Common myeloid progenitor, CD34-positive (primary cell): Measurements from ENCODE around the gene PTPRD.

ENCODE experiments used
- CTCF ChIA-PET: fragments of 350-600 bp; sonication (Branson Sonifier 250); formaldehyde crosslinking; loops from one replicate; lab custom pipeline; 2021; ENCODE audit warnings: antibody characterized with exemption; lab: Charles Lee
- POLR2A ChIA-PET: fragments of 350-600 bp; sonication (Branson Sonifier 250); formaldehyde crosslinking; loops from one replicate; lab custom pipeline; 2021; ENCODE audit warnings: antibody characterized with exemption; lab: Charles Lee
- DNase-seq, 3 donors: peaks; one replicate each; pipeline versions ENCODE4 v3.0.0 to v3.0.0-alpha.2; 2013
- H3K27ac ChIP-seq, 2 experiments: 1 replicate in 1 of 2; 2 replicates in 1 of 2; pipeline ENCODE4 v1.7.0; 2013; ENCODE audit warnings: inconsistent platforms in 2 of 2, low read length in 2 of 2, mild to moderate bottlenecking in 2 of 2, low read depth in 1 of 2, moderate library complexity in 1 of 2; ENCODE audit not compliant: severe bottlenecking in 2 of 2, insufficient read depth in 1 of 2, poor library complexity in 1 of 2
- H3K27me3 ChIP-seq, 5 experiments: replicated peaks in 2 of 5; 1 replicate in 3 of 5; 2 replicates in 2 of 5; pipeline versions ENCODE4 v1.6.1 to v1.7.0; 2013; ENCODE audit warnings: low read length in 4 of 5, mild to moderate bottlenecking in 2 of 5, moderate library complexity in 2 of 5, inconsistent platforms in 1 of 5; ENCODE audit not compliant: insufficient read depth in 5 of 5, control insufficient read depth in 4 of 5
- H3K36me3 ChIP-seq, 4 experiments: 1 replicate in 2 of 4; 2 replicates in 2 of 4; pipeline versions ENCODE4 v1.6.1 to v1.7.0; 2013; ENCODE audit warnings: low read length in 3 of 4, control low read depth in 1 of 4, mild to moderate bottlenecking in 1 of 4; ENCODE audit not compliant: control insufficient read depth in 4 of 4, insufficient read depth in 4 of 4
- H3K4me1 ChIP-seq, 4 experiments: 1 replicate in 3 of 4; 2 replicates in 1 of 4; pipeline versions ENCODE4 v1.6.1 to v1.7.1; 2013; ENCODE audit warnings: low read length in 3 of 4, mild to moderate bottlenecking in 3 of 4, control low read depth in 1 of 4, inconsistent platforms in 1 of 4, moderate library complexity in 1 of 4; ENCODE audit not compliant: control insufficient read depth in 4 of 4, insufficient read depth in 4 of 4; ENCODE audit errors: control extremely low read depth in 1 of 4
- H3K4me3 ChIP-seq, 7 experiments: 1 replicate in 4 of 7; 2 replicates in 3 of 7; pipeline versions ENCODE4 v1.5.1 to v1.7.0; 2013; ENCODE audit warnings: mild to moderate bottlenecking in 7 of 7, low read length in 6 of 7, moderate library complexity in 6 of 7, inconsistent platforms in 2 of 7, low read depth in 2 of 7, control low read depth in 1 of 7; ENCODE audit not compliant: insufficient read depth in 4 of 7, control insufficient read depth in 1 of 7; ENCODE audit errors: extremely low read depth in 1 of 7
- H3K9me3 ChIP-seq, 5 experiments: 1 replicate in 4 of 5; 2 replicates in 1 of 5; pipeline versions ENCODE4 v1.6.1 to v1.7.1; 2013; ENCODE audit warnings: low read length in 4 of 5, mild to moderate bottlenecking in 2 of 5, inconsistent platforms in 1 of 5, low read depth in 1 of 5, moderate library complexity in 1 of 5; ENCODE audit not compliant: control insufficient read depth in 4 of 5, insufficient read depth in 2 of 5; ENCODE audit errors: control extremely low read depth in 1 of 5
- WGBS: methylation state at CpG from one replicate; pipeline ENCODE4 v1.1.5; 2013; ENCODE audit not compliant: insufficient coverage; 5-methylcytosine and 5-hydroxymethylcytosine counted together

Gene PTPRD

GRCh38 chr9:8346296-8346695 is 2266.5 kb downstream of the PTPRD start:
- H3K27me3 ChIP-seq: no peaks in the 10 kb centered on the region
- H3K9me3 ChIP-seq: peaks cover 0 to 1% (median 0%) of the 10 kb centered on the region in 5 experiments
- H3K4me1 ChIP-seq: no peaks in the 10 kb centered on the region
- ChIA-PET POLR2A (no interaction called here), CTCF (no interaction called here)
- no peaks in the 10 kb centered on the region for H3K36me3 ChIP-seq
- H3K4me3 ChIP-seq: no peak overlapping the region
- WGBS: 100% methylated on average over 2 of the region's 4 CpGs
- H3K27ac ChIP-seq: no peak overlapping the region
- no peak for DNase-seq

DNA sequence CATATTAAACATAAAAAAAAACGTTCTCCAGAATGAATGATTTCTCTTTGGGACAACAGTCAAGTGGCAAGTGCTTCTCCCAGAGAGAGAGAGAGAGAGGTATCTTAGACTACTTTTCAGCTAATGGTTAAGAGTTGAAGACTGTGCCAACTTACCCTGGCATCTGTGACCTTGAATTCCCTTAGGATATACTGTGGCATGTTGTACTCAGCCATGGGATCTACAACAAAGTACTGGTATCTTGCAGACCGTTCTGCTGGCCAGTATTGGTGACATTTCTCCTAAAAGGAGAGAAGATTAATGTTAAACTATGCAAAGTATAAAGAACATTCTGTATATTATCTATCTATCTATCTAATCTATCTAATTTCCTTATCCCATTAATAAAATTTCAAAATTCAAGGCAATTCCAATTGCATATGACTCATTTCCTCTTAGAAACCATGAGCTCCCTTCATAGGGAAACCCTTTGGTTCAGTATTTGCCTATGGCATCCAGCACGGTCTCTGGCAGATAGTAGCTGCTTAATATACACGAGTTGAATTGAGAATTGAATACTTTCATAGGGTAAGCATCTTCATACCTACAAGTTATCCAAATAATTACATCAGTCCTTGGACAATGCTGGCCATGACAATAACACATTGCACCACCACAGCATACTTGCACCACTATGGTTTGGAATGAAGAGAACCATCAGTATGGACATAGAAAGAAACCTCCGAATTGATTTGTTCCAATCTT is 2273.9 kb downstream of the PTPRD start:
- no peak for DNase-seq
- POLR2A ChIA-PET: no interaction called here
- H3K27ac ChIP-seq: no peak overlapping the region
- H3K4me3 ChIP-seq: no peak overlapping the region
- peaks cover 0 to 10% (median 6%) of the 10 kb centered on the region in 4 experiments for H3K36me3 ChIP-seq
- H3K4me1 ChIP-seq: no peaks in the 10 kb centered on the region
- CTCF ChIA-PET: interaction anchor here (1.1 kb wide), 1 partner anchor 11 kb away, joined by 3 read pairs; no protein-coding TSS in a partner anchor
- H3K9me3 ChIP-seq: no peaks in the 10 kb centered on the region
- 90% methylated on average over 3 of the region's 5 CpGs for WGBS
- H3K27me3 ChIP-seq: no peaks in the 10 kb centered on the region

DNA sequence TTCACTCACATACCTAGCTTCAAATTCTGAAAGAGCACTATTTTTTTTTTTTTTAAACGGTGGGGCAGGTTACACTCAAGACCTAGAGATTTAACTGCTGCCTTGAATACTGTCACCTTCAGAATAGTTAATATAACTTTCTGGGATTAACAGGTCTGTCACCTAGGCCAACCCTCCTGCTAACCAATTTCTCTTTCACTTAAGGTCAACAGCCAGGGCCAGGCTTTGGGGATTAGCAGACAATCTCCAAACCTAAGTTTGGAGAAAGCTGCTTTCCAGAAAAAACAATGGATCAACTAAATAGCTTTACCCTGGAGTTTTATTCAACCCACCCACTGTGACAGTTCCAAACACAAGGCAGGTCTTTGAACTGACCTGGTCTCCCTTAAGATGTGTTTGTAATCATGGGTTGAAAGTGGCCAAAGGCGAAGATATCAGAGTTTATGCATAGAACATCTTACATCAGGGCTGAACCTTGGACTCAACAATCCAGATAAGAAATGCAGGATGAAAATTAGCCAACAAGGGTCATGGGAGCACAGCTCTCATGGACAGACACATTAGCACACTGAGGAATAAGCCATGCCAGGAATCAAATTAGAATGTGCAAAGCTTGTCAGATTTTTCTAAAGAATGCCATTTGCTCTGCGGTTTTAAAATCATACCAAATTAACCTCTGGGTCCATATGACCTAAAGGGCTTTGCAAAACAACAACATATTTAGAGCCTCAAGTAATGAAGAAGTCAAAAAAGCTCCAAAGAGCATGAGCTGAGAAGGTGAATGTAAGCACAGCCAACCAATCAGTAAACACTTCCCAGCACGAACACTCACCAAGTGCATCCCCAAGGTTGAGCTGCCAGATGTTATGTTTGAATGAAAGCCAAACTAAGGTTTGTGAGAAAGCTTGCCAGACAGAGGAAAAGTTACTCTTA is 2274.7 kb downstream of the PTPRD start:
- 90% methylated on average over 2 of the region's 4 CpGs for WGBS
- CTCF ChIA-PET: interaction anchor here (0.7 to 0.9 kb wide), 2 partner anchors 9 to 82 kb away, joined by 3 read pairs; no protein-coding TSS in a partner anchor

DNA sequence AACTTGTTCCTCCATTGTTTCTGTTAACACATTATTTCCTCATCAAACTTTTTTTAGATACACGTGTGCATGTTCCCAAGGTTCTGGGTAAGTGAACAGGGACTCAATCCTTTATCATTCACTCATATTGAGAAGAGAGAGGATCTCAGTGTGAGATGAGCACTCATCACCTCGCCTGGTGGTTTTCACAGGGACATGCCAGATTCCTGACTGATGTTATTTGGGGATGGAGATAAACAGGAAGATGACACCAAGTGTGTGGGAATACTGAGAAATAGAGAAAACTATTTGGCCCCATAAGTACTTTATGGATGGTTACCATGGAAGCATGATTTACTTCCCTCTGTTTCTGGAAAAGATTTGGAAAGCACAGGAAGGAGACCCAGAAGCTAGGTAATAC is 2279.9 kb downstream of the PTPRD start:
- no peak overlapping the region for H3K4me3 ChIP-seq

More for the DNA sequence above, 2274.7 kb downstream of the PTPRD start:
- peaks cover 0 to 10% (median 6%) of the 10 kb centered on the region in 4 experiments for H3K36me3 ChIP-seq
- no peaks in the 10 kb centered on the region for H3K27me3 ChIP-seq
- H3K4me3 ChIP-seq: no peak overlapping the region
- POLR2A ChIA-PET: no interaction called here
- no peaks in the 10 kb centered on the region for H3K9me3 ChIP-seq
- no peak overlapping the region for H3K27ac ChIP-seq
- no peak for DNase-seq
- no peaks in the 10 kb centered on the region for H3K4me1 ChIP-seq

DNA sequence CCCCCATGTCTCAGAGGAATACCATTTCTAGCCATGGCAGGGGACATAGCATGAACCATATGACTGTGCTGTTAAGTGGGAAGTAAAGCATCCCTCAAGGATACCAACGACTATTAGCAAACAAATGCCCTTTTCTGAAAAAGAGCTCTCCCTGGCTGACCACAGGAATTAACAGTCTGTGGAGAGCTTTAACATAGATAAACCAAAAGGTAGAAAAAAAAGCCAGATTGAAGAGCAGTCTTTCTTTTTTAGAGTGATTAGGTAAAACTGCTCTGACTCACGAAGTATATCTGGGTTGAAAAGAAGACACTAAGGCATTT is 2280.5 kb downstream of the PTPRD start:
- CTCF ChIA-PET: no interaction called here

More for the DNA sequence above, 2279.9 kb downstream of the PTPRD start:
- WGBS: 80% methylated on average over 1 of the region's 2 CpGs
- CTCF ChIA-PET: no interaction called here
- Histone ChIP-seq H3K4me1 (no peaks in the 10 kb centered on the region), H3K9me3 (no peaks in the 10 kb centered on the region), H3K27me3 (no peaks in the 10 kb centered on the region), H3K27ac (no peak overlapping the region), H3K36me3 (peaks cover 0 to 2% (median under 1%) of the 10 kb centered on the region in 4 experiments)
- DNase-seq: no peak
- POLR2A ChIA-PET: no interaction called here

DNA sequence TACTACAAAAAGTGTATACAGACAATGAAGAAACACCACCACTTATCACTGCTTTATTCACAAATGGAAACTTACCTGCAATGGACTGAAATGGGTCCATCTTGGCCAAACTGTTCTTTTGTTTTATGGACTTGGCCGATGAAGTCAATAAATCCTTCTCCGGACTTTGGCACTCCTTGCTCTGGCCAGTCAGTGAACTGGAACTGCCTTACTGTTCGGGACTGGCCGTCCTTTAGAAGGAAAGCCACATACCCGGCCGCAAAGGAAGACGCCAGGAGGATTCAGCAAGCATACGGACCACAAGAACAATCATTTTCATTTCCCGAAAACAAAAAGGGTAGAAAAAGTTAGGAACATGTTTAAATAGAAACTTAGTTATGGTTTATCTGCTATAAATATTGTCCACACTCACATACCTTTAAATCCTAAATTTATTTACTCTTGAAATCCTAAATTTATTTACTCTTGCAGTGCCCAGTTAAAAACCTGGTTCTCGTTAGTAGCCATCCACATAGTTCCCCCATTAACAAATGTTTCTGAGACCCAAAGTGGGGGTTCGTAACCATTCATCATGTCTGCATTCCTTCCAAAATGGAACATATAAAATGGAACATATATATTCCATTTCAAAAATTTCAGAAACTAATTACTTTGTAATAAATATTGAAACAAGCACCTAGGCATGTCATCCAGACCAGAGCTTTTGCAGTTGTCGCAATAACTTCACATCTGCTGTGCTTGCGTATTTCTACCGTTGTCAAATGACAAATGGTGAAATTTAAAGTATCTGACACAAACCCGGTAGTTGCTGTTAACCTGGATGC is 2281.1 kb downstream of the PTPRD start:
- Histone ChIP-seq H3K36me3 (no peaks in the 10 kb centered on the region), H3K4me1 (no peaks in the 10 kb centered on the region), H3K4me3 (no peak overlapping the region), H3K27ac (no peak overlapping the region), H3K27me3 (no peaks in the 10 kb centered on the region), H3K9me3 (no peaks in the 10 kb centered on the region)
- POLR2A ChIA-PET: no interaction called here
- CTCF ChIA-PET: no interaction called here
- no peak for DNase-seq
- 89% methylated on average over 11 of the region's 15 CpGs for WGBS

More for the DNA sequence above, 2280.5 kb downstream of the PTPRD start:
- Histone ChIP-seq H3K36me3 (no peaks in the 10 kb centered on the region), H3K27ac (no peak overlapping the region), H3K9me3 (no peaks in the 10 kb centered on the region), H3K4me3 (no peak overlapping the region), H3K4me1 (no peaks in the 10 kb centered on the region), H3K27me3 (no peaks in the 10 kb centered on the region)
- WGBS: 100% methylated on average over 2 of the region's 2 CpGs
- no peak for DNase-seq
- POLR2A ChIA-PET: no interaction called here
